NT2/D1 (cell line): ENCODE measurements around the gene NR1I3.

Experiments used
- YY1 ChIP-seq: IDR thresholded peaks from 2 replicates; pipeline ENCODE4 v1.6.1; 2011; ENCODE audit not compliant: insufficient read length, insufficient read depth
- ZNF274 ChIP-seq: IDR thresholded peaks from 2 replicates; pipeline ENCODE4 v1.6.1; 2011; ENCODE audit warnings: mild to moderate bottlenecking, low read depth, low read length

DNA sequence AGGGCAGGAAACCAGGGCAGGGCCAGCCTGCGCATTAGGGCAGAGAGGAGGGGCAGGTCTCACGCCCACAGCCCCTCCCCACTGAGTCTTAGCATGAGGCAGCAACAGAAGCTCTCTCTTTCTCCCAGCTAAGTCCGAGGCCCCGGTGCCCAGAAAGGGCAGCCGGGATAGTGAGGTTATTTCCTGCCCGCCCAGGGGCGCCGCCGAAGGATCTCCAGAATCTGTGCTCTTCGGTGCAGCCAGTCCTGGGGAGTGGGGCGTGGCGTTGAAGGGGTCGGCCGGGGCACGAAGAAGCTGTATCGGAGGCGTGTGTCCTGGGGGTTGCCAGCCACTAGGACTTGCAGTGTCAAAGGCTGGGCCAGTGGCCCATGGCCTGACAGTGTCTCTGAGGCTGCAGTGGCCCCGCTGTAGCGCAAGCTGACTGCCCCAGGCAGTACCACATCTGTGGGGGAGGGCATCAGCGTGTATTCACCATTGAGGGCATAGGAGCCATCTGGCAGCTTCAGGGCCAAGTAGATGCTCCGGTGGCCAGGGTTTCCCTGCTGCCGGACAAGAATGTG, 47.0 kb downstream of the NR1I3 start:
- no peak for TF ChIP-seq YY1
- TF ChIP-seq ZNF274 = no peak
